Neural progenitor cell (in vitro differentiated cells): ENCODE data around the gene MMP1.

Experiments used
- CTCF ChIP-seq: fragments of 200-600 bp; sonication (generic); IDR thresholded peaks from 2 replicates; pipeline ENCODE4 v1.5.1; 2017; ENCODE audit warnings: antibody characterized with exemption, mild to moderate bottlenecking
- EZH2 ChIP-seq: fragments of 200-600 bp; sonication (generic); IDR thresholded peaks from 2 replicates; pipeline ENCODE4 v1.6.1; 2017; ENCODE audit warnings: antibody characterized with exemption, mild to moderate bottlenecking, moderate library complexity
- EZH2phosphoT487 ChIP-seq: fragments of 200-600 bp; sonication (generic); IDR thresholded peaks from 2 replicates; pipeline ENCODE4 v1.6.1; 2017; ENCODE audit warnings: antibody characterized with exemption

- no peak for TF ChIP-seq CTCF
- no peak for TF ChIP-seq EZH2
- no peak for TF ChIP-seq EZH2phosphoT487
Measured at GRCh38 chr11:102843489-102843888, 45.5 kb upstream of the MMP1 start, which contains the start of gene MMP3.
